Right lobe of liver (tissue), 6 donors: Measurements from ENCODE around the gene TBL1Y. TPM values are rescaled to one million over a fixed set of nuclear protein-coding genes. Genes with fewer than 3 reads are reported as not detected.

Experiments used
- ATAC-seq, 4 donors: fragments of 200-7000 bp; cut with Tn5 transposase; one replicate each; pipeline ENCODE4 v1.9.1; 2020; ENCODE audit warnings: mild to moderate bottlenecking in 4 of 4, moderate library complexity in 4 of 4
- DNase-seq, 3 donors: peaks; one replicate each; pipeline ENCODE4 v3.0.0-alpha.2; 2020
- H3K27ac ChIP-seq, 3 donors: fragments of 200-600 bp; one replicate each; pipeline ENCODE4 v1.8.0; 2022
- H3K27me3 ChIP-seq, 2 donors: fragments of 200-600 bp; one replicate each; pipeline ENCODE4 v1.8.0; 2022
- H3K36me3 ChIP-seq, 4 donors: fragments of 200-600 bp; sonication (generic) in 1 of 4; one replicate each; pipeline versions ENCODE4 v1.5.1 to v1.8.0; 2017 to 2022; ENCODE audit warnings: control low read depth in 1 of 4
- H3K4me1 ChIP-seq, 4 donors: fragments of 200-600 bp; sonication (generic) in 1 of 4; one replicate each; pipeline versions ENCODE4 v1.5.1 to v1.8.0; 2017 to 2022; ENCODE audit warnings: control low read depth in 1 of 4
- H3K4me3 ChIP-seq, 3 donors: fragments of 200-600 bp; one replicate each; pipeline ENCODE4 v1.8.0; 2022
- H3K9me3 ChIP-seq, 4 donors: fragments of 200-600 bp; sonication (generic) in 1 of 4; one replicate each; pipeline versions ENCODE4 v1.5.1 to v1.8.0; 2017 to 2022; ENCODE audit warnings: control low read depth in 1 of 4
- CTCF ChIP-seq, 4 donors: fragments of 200-600 bp in 3 of 4; fragments of 450-650 bp in 1 of 4; IDR thresholded peaks; one replicate each; pipeline versions ENCODE4 v1.5.1 to v1.8.0; 2016 to 2022; ENCODE audit warnings: antibody characterized with exemption in 4 of 4, mild to moderate bottlenecking in 2 of 4
- POLR2A ChIP-seq: fragments of 450-650 bp; IDR thresholded peaks from one replicate; pipeline ENCODE4 v1.6.1; 2017; ENCODE audit warnings: antibody characterized with exemption, mild to moderate bottlenecking
- WGBS: methylation state at CpG from one replicate; pipeline ENCODE4 v1.1.6; 2018; ENCODE audit warnings: low coverage, low lambda C conversion rate; ENCODE audit not compliant: insufficient coverage; ENCODE audit errors: missing lambda C conversion rate; 5-methylcytosine and 5-hydroxymethylcytosine counted together
- intact Hi-C, 2 donors: fragments of 100-400 bp; cut with DNase I; formaldehyde crosslinking; loops; one replicate each; pipeline versions ENCODE4 v1.11.2 to v1.14.1; 2022
- total RNA-seq, 6 experiments: library from RNA; depleted of rRNA in 2 of 6; stranded (reverse); fragments of >200 nt in 2 of 6; fragmentation: NEBNext Ultra II Directional in 3 of 6; extraction: Animal tissue kit (Norgen Biotek cat#: 25700) in 3 of 6; gene quantifications; one replicate each; pipeline versions ENCODE4 v1.1.0 to v1.2.4, GENCODE V29; 2016 to 2023
- donor health status: DM: no; HTN: yes; CAD: no.
- donor health status: DM: no; HTN: no; CAD: no.
- donor health status: DM: no; HTN: no; CAD: no.
- donor health status: DM: no; HTN: yes; CAD: no.
- donor health status: DM: no; HTN: yes; CAD: no.

TBL1Y gene
- total RNA-seq, 6 experiments from 2014 or later = 2.7 TPM; not detected in 5

- intact Hi-C loops = no loop called here
- no peak overlapping the region for H3K4me3 ChIP-seq
- no peak for TF ChIP-seq POLR2A
- no peak for TF ChIP-seq CTCF (IDR thresholded peaks at IDR 0.05)
- no peaks in the 10 kb centered on the region for H3K36me3 ChIP-seq
- H3K27me3 ChIP-seq = no peaks in the 10 kb centered on the region
- WGBS = no CpG with 5 or more reads among the region's 5 CpGs
- DNase-seq (no peak), ATAC-seq (no peak)
- no peaks in the 10 kb centered on the region for H3K9me3 ChIP-seq
- no peaks in the 10 kb centered on the region for H3K4me1 ChIP-seq
- no peak overlapping the region for H3K27ac ChIP-seq
Observed at GRCh38 chrY:7115871-7116270, 205.4 kb downstream of the TBL1Y start.

- Histone ChIP-seq H3K4me3 (no peak overlapping the region), H3K27me3 (no peaks in the 10 kb centered on the region), H3K27ac (no peak overlapping the region), H3K4me1 (no peaks in the 10 kb centered on the region), H3K36me3 (no peaks in the 10 kb centered on the region), H3K9me3 (no peaks in the 10 kb centered on the region)
- no peak for TF ChIP-seq POLR2A
- TF ChIP-seq CTCF (IDR thresholded peaks at IDR 0.05) = no peak
- DNase-seq (no peak), ATAC-seq (no peak)
- intact Hi-C loops = no loop called here
- no CpG with 5 or more reads among the region's 4 CpGs for WGBS
Observed at GRCh38 chrY:7122202-7122601, 211.7 kb downstream of the TBL1Y start.

GRCh38 chrY:7125136-7126056 is 214.9 kb downstream of the TBL1Y start:
- H3K4me1 ChIP-seq = no peaks in the 10 kb centered on the region
- no peaks in the 10 kb centered on the region for H3K36me3 ChIP-seq
- TF ChIP-seq POLR2A (no peak), CTCF (IDR thresholded peaks at IDR 0.05) (no peak)
- no peaks in the 10 kb centered on the region for H3K27me3 ChIP-seq
- no peak for DNase-seq
- H3K9me3 ChIP-seq = no peaks in the 10 kb centered on the region
- ATAC-seq = no peak
- intact Hi-C loops = no loop called here
- no CpG with 5 or more reads among the region's 6 CpGs for WGBS
- no peak overlapping the region for H3K4me3 ChIP-seq
- no peak overlapping the region for H3K27ac ChIP-seq

GRCh38 chrY:7128211-7128610 is 217.7 kb downstream of the TBL1Y start:
- no peaks in the 10 kb centered on the region for H3K9me3 ChIP-seq
- H3K27ac ChIP-seq = no peak overlapping the region
- no CpG with 5 or more reads among the region's 3 CpGs for WGBS
- no peak overlapping the region for H3K4me3 ChIP-seq
- H3K4me1 ChIP-seq = no peaks in the 10 kb centered on the region
- intact Hi-C loops = no loop called here
- ATAC-seq (no peak), DNase-seq (no peak)
- no peaks in the 10 kb centered on the region for H3K36me3 ChIP-seq
- H3K27me3 ChIP-seq = no peaks in the 10 kb centered on the region
- no peak for TF ChIP-seq CTCF (IDR thresholded peaks at IDR 0.05)
- TF ChIP-seq POLR2A = no peak

Other genes starting within 250 kb of the TBL1Y start
- gene AMELY, start 1.1 kb downstream of the TBL1Y start, total RNA-seq = not detected